Upper lobe of right lung (tissue), 1 donor: ENCODE data around the gene GTSF1L. TPM values are rescaled to one million over a fixed set of nuclear protein-coding genes. Genes with fewer than 3 reads are reported as not detected.
A peak's percentile ranks its signal among the peaks of the same experiment; 100 is the strongest.
"Not testable (repeated sequence)": the region's sequence is repeated elsewhere in the genome, so short reads cannot be mapped to it uniquely, and the experiment has no call there.

Experiments used
- ATAC-seq: fragments of 200-7000 bp; cut with Tn5 transposase; one replicate; pipeline ENCODE4 v1.9.1; 2020; ENCODE audit warnings: mild to moderate bottlenecking, moderate library complexity
- DNase-seq: peaks from one replicate; pipeline ENCODE4 v3.0.0-alpha.2; 2020
- H3K27ac ChIP-seq: fragments of 200-600 bp; one replicate; pipeline ENCODE4 v1.8.0; 2022
- H3K27me3 ChIP-seq: fragments of 200-600 bp; one replicate; pipeline ENCODE4 v1.8.0; 2022; ENCODE audit warnings: mild to moderate bottlenecking
- H3K36me3 ChIP-seq: fragments of 200-600 bp; one replicate; pipeline ENCODE4 v1.8.0; 2022
- H3K4me1 ChIP-seq: fragments of 200-600 bp; one replicate; pipeline ENCODE4 v1.8.0; 2022
- H3K4me3 ChIP-seq: fragments of 200-600 bp; one replicate; pipeline ENCODE4 v1.8.0; 2022; ENCODE audit warnings: mild to moderate bottlenecking
- H3K9me3 ChIP-seq: fragments of 200-600 bp; one replicate; pipeline ENCODE4 v1.8.0; 2022
- intact Hi-C: fragments of 100-400 bp; cut with DNase I; formaldehyde crosslinking; loops from one replicate; pipeline ENCODE4 v1.11.0; 2022
- total RNA-seq: library from RNA; stranded (reverse); fragmentation: NEBNext Ultra II Directional; extraction: Animal tissue kit (Norgen Biotek cat#: 25700); gene quantifications from one replicate; pipeline ENCODE4 v1.2.1, GENCODE V29; 2021
- TF ChIP-seq, protein P1 (sequence below): fragments of 200-600 bp; IDR thresholded peaks from one replicate; pipeline ENCODE4 v1.8.0; 2022; ENCODE audit warnings: antibody characterized with exemption
- donor health status: DM: no; HTN: yes; CAD: no; lungs with severe emphysema.

The GTSF1L gene
- total RNA-seq, 1 donor from 2014 or later = not detected

DNA sequence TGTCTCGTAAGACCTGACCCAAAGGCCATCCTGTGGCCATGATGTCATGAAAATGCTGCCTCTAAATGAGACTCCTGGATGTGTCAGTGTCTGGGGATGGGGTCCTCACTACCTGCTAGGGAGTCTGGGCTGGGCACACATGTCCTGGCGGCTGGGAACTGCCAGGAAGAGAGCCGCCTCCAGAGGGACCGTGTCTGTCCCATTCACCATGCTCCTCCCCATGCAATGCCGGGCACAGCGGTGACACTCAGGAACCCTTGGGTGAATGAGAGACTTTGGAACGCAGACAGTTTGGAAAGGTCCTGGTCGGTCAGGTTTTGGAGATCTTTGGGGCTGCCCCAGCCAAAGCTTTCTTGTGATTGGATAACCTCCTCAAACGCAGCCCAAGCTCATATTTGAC, 40.1 kb upstream of the GTSF1L start:
- TF ChIP-seq, protein P1, sequence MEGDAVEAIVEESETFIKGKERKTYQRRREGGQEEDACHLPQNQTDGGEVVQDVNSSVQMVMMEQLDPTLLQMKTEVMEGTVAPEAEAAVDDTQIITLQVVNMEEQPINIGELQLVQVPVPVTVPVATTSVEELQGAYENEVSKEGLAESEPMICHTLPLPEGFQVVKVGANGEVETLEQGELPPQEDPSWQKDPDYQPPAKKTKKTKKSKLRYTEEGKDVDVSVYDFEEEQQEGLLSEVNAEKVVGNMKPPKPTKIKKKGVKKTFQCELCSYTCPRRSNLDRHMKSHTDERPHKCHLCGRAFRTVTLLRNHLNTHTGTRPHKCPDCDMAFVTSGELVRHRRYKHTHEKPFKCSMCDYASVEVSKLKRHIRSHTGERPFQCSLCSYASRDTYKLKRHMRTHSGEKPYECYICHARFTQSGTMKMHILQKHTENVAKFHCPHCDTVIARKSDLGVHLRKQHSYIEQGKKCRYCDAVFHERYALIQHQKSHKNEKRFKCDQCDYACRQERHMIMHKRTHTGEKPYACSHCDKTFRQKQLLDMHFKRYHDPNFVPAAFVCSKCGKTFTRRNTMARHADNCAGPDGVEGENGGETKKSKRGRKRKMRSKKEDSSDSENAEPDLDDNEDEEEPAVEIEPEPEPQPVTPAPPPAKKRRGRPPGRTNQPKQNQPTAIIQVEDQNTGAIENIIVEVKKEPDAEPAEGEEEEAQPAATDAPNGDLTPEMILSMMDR = no peak
- H3K4me1 ChIP-seq = no peaks in the 10 kb centered on the region
- no peaks in the 10 kb centered on the region for H3K9me3 ChIP-seq
- ATAC-seq (no peak), DNase-seq (no peak)
- H3K36me3 ChIP-seq = no peaks in the 10 kb centered on the region
- H3K27me3 ChIP-seq = peaks cover 36% of the 10 kb centered on the region
- no peak overlapping the region for H3K27ac ChIP-seq
- intact Hi-C loops = no loop called here
- H3K4me3 ChIP-seq = no peak overlapping the region

DNA sequence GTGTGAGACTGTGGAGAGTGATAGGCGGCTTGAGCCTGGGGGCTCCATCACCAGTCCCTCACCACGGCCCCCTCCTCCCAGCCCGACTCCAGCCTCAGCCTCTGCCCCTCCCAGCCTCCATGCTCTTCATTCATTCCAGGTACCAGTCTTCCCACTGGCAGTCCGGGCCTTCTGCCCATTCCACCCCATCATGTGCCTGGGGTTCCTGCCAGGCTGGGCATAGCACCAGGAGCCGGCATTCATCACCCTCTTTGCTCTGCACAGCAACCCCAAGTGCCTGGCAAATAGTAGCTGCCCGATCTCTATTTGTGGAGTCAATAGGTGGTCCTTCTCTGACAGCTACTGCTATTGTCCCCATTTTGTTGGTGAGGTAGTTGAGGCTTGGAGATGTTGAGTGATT, 39.6 kb upstream of the GTSF1L start:
- Histone ChIP-seq H3K4me3 (no peak overlapping the region), H3K36me3 (no peaks in the 10 kb centered on the region), H3K27ac (no peak overlapping the region), H3K9me3 (no peaks in the 10 kb centered on the region), H3K27me3 (peaks cover 31% of the 10 kb centered on the region), H3K4me1 (no peaks in the 10 kb centered on the region)
- ATAC-seq (peak; percentile 9), DNase-seq (no peak)
- TF ChIP-seq, protein P1 = no peak
- intact Hi-C loops = no loop called here

DNA sequence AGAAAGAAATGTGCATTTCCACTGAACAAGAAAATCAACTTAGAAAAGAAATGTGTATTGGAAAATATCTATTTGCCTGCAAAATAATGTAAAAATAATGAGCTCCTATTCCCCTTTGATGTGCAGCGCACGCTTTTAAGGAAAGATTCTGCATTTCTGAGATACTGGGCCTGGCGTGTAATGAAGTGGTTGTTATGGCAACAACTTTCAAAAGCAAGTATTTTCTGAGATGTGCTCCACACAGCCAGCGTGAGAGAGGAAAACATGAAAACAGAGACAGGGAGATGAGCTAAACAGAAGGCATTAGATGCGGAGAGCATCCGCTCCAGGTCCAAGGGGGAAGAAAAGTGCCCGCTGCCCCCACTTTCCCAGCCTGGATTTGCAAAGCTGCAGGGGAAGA, 39.1 kb upstream of the GTSF1L start:
- Histone ChIP-seq H3K27me3 (peaks cover 28% of the 10 kb centered on the region), H3K4me3 (no peak overlapping the region), H3K9me3 (no peaks in the 10 kb centered on the region), H3K4me1 (no peaks in the 10 kb centered on the region), H3K27ac (no peak overlapping the region), H3K36me3 (no peaks in the 10 kb centered on the region)
- TF ChIP-seq, protein P1 = no peak
- no peak for DNase-seq
- intact Hi-C loops = no loop called here
- no peak for ATAC-seq

DNA sequence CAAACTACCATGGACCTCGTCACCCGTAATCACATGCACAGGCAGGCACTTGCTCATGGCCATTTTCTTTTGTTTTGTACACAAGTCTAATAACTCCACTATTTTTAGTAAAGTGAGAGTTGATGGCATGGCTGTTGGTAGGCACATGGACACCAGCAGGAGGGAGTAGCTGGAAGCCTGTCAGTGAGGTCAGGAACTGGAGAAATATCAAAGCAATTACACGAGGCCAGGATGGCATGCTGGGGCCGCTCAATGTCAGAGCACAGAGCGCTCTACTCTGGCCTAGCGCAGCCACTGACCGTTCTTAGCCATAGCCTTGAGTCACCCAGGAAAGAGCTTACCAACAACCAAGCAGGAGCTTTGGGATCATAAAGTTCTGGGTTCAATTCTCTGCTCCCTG, 36.1 kb upstream of the GTSF1L start:
- H3K36me3 ChIP-seq = no peaks in the 10 kb centered on the region
- no peak overlapping the region for H3K4me3 ChIP-seq
- DNase-seq (no peak), ATAC-seq (no peak)
- H3K27me3 ChIP-seq = peaks cover 25% of the 10 kb centered on the region
- no peaks in the 10 kb centered on the region for H3K4me1 ChIP-seq
- H3K27ac ChIP-seq = no peak overlapping the region
- TF ChIP-seq, protein P1 = no peak
- intact Hi-C loops = no loop called here
- H3K9me3 ChIP-seq = no peaks in the 10 kb centered on the region

DNA sequence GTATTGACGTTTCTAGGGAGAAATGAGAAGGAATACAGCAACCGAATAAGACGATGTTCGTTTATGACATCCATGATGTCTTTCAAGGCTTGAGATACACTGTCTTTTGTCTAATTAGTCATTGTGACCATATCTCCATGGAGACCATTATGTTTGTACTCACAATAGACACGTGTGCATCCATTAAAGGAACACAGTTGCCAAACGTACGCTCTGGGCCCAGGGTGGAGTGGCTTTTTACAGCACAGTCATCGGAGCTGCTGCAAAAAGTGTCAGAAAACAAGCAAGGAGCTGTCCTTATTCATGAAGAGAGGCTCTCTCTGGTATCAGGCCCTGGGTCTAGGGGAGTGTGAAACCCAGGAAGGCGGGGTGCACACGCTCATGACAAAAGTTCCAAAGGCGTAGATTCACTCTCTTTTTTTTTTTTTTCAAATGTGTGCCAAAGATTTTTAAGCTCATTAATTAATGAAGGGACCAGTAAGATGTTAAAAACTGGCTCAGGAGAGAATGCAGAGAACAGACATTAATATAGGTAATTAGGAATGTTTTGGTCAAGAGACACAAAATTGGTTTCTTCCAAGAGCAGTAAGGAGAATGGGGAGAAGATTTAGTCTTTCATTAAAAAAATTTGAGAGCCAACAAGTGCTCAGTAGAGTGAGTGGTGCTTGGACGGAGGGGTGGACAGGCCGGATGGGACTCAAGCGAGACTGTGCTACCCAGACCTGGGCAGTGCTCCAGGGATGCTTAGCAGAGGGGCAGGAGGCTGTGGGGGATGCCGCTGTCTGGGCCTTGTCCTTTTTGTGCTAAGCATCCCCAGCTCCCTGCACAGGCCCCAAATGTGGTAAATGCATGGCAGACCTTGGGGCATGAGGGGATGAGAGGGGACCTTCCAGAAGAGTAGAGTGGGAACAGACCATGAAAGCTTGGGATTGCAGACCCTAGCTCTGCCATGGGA, 34.9 kb upstream of the GTSF1L start:
- Histone ChIP-seq H3K4me1 (no peaks in the 10 kb centered on the region), H3K9me3 (no peaks in the 10 kb centered on the region), H3K27me3 (peaks cover 14% of the 10 kb centered on the region), H3K36me3 (no peaks in the 10 kb centered on the region), H3K4me3 (no peak overlapping the region), H3K27ac (no peak overlapping the region)
- intact Hi-C loops = no loop called here
- ATAC-seq = no peak
- TF ChIP-seq, protein P1 = no peak
- no peak for DNase-seq

DNA sequence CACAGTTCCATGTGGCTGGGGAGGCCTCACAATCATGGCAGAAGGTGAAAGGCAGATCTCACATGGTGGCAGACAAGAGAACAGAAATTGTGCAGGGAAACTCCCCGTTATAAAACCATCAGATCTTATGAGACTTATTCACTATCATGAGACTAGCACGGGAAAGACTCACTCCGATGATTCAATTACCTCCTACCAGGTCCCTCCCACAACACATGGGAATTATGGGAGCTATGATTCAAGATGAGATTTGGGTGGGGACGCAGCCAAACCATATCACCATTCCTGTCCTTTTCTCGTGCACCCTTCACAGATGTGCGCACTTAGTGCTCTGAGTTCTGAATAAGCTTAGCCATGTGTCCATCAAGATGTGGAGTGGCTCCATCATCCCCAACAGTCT, 31.1 kb upstream of the GTSF1L start:
- H3K9me3 ChIP-seq, ATAC-seq, H3K27me3 ChIP-seq, H3K4me3 ChIP-seq, DNase-seq, H3K4me1 ChIP-seq, H3K27ac ChIP-seq, intact Hi-C loops, H3K36me3 ChIP-seq: not testable (repeated sequence)
